Transverse colon (tissue), 4 donors: ENCODE results near the gene ARMS2. TPM values are rescaled to one million over a fixed set of nuclear protein-coding genes. Genes with fewer than 3 reads are reported as not detected.
A peak's percentile ranks its signal among the peaks of the same experiment; 100 is the strongest.

ENCODE experiments used
- DNase-seq: peaks from one replicate; pipeline ENCODE4 v3.0.0-alpha.2; 2019
- H3K27ac ChIP-seq, 4 donors: fragments of 200-600 bp; sonication (generic); 2 replicates each; pipeline ENCODE4 v1.5.1; 2016 to 2018; ENCODE audit warnings: inconsistent platforms in 4 of 4
- H3K27me3 ChIP-seq: fragments of 200-600 bp; sonication (generic); 2 replicates; pipeline ENCODE4 v1.5.1; 2017; ENCODE audit warnings: inconsistent platforms
- H3K36me3 ChIP-seq, 4 donors: fragments of 200-600 bp; sonication (generic); 2 replicates each; pipeline ENCODE4 v1.5.1; 2017 to 2019; ENCODE audit warnings: inconsistent platforms in 4 of 4
- H3K4me1 ChIP-seq, 4 donors: fragments of 200-600 bp; sonication (generic); 2 replicates each; pipeline ENCODE4 v1.5.1; 2017 to 2020; ENCODE audit warnings: inconsistent platforms in 4 of 4
- H3K4me3 ChIP-seq, 4 donors: fragments of 200-600 bp; sonication (generic); 1 replicate in 1 of 4; 2 replicates in 3 of 4; pipeline versions ENCODE4 v1.5.1 to v1.6.1; 2017 to 2019; ENCODE audit warnings: inconsistent platforms in 4 of 4
- H3K9me3 ChIP-seq, 2 donors: fragments of 200-600 bp; sonication (generic); 2 replicates each; pipeline ENCODE4 v1.5.1; 2017 to 2019; ENCODE audit warnings: inconsistent platforms in 2 of 2
- CTCF ChIP-seq, 5 experiments: fragments of 200-600 bp in 3 of 5; fragments of 450-650 bp in 2 of 5; sonication (generic) in 3 of 5; IDR thresholded peaks; 1 replicate in 2 of 5; 2 replicates in 3 of 5; pipeline ENCODE4 v1.5.1; 2016 to 2017; ENCODE audit warnings: antibody characterized with exemption in 5 of 5, inconsistent platforms in 3 of 5, mild to moderate bottlenecking in 2 of 5, moderate library complexity in 1 of 5
- EP300 ChIP-seq: sonication (generic); formaldehyde crosslinking; IDR thresholded peaks from one replicate; pipeline ENCODE4 v1.6.1; 2017; ENCODE audit warnings: antibody characterized with exemption, low read depth
- POLR2A ChIP-seq: fragments of 450-650 bp; IDR thresholded peaks from one replicate; pipeline ENCODE4 v1.6.1; 2016; ENCODE audit warnings: antibody characterized with exemption, mild to moderate bottlenecking, moderate library complexity
- POLR2AphosphoS5 ChIP-seq, 3 donors: sonication (generic); formaldehyde crosslinking; IDR thresholded peaks; one replicate each; pipeline ENCODE4 v1.6.1; 2016; ENCODE audit warnings: antibody characterized with exemption in 3 of 3
- WGBS, 2 donors: methylation state at CpG; one replicate each; pipeline ENCODE4 v1.1.5; 2018; ENCODE audit warnings: low coverage in 1 of 2; 5-methylcytosine and 5-hydroxymethylcytosine counted together
- in situ Hi-C, 4 donors: fragments of 200-750 bp; cut with MboI; loops; one replicate each; pipeline versions ENCODE4 v1.15.0 to v1.15.1; 2017; ENCODE audit warnings: low sequenced_read_pairs in 3 of 4, low pct_ligation_motif_present in 1 of 4, low pct_unique_long_range_greater_than_20kb in 1 of 4
- intact Hi-C: fragments of 100-400 bp; cut with DNase I; formaldehyde crosslinking; loops from one replicate; pipeline ENCODE4 v1.15.1; 2023; ENCODE audit warnings: low total_unique reads
- total RNA-seq, 4 donors: library from RNA; depleted of rRNA; stranded (reverse); fragments of >200 nt; gene quantifications; one replicate each; pipeline ENCODE4 v1.1.0, GENCODE V29; 2016

Gene ARMS2
- total RNA-seq, 4 donors from 2014 or later = not detected

GRCh38 chr10:122468307-122468925, 14.0 kb downstream of the ARMS2 start:
- DNase-seq = no peak
- Histone ChIP-seq H3K36me3 (no peaks in the 10 kb centered on the region), H3K4me1 (peaks cover 0 to 15% (median 4%) of the 10 kb centered on the region in 4 donors), H3K27ac (peak overlapping the region; percentile 43 to 50 (median 50)), H3K9me3 (no peaks in the 10 kb centered on the region), H3K27me3 (peaks cover 22% of the 10 kb centered on the region), H3K4me3 (no peak overlapping the region)
- in situ Hi-C loops (no loop called here), intact Hi-C loops (no loop called here)
- TF ChIP-seq CTCF (IDR thresholded peaks at IDR 0.05) (no peak), EP300 (no peak), POLR2A (no peak), POLR2AphosphoS5 (IDR thresholded peaks at IDR 0.05) (no peak)
- WGBS, 2 donors = 89 to 100% methylated on average over 2 to 5 of the region's 5 CpGs

- intact Hi-C loops (no loop called here), in situ Hi-C loops (no loop called here)
- Histone ChIP-seq H3K27me3 (peaks cover 18% of the 10 kb centered on the region), H3K27ac (peak overlapping the region; percentile 43 to 74 (median 50)), H3K4me1 (peaks cover under 1 to 12% (median 4%) of the 10 kb centered on the region in 4 donors), H3K4me3 (no peak overlapping the region), H3K9me3 (no peaks in the 10 kb centered on the region), H3K36me3 (no peaks in the 10 kb centered on the region)
- WGBS, 2 donors = 69 to 78% methylated on average over 10 to 11 of the region's 11 CpGs
- TF ChIP-seq POLR2A = no peak
- TF ChIP-seq POLR2AphosphoS5 (IDR thresholded peaks at IDR 0.05) = peak; percentile 46 to 77 (median 50)
- no peak for DNase-seq
Observed at GRCh38 chr10:122468926-122469781, 14.7 kb downstream of the ARMS2 start.

GRCh38 chr10:122469848-122470247, 15.4 kb downstream of the ARMS2 start:
- Histone ChIP-seq H3K9me3 (no peaks in the 10 kb centered on the region), H3K36me3 (no peaks in the 10 kb centered on the region), H3K27ac (peak overlapping the region in 3 of 4 donors; percentile 17 to 74 (median 22)), H3K4me1 (peaks cover 7 to 18% (median 8%) of the 10 kb centered on the region in 4 donors), H3K27me3 (peaks cover 14% of the 10 kb centered on the region), H3K4me3 (no peak overlapping the region)
- DNase-seq = no peak
- WGBS, 2 donors = 60 to 90% methylated on average over 1 to 4 of the region's 4 CpGs
- in situ Hi-C loops = no loop called here
- TF ChIP-seq POLR2AphosphoS5 (IDR thresholded peaks at IDR 0.05) = no peak
- TF ChIP-seq EP300 = no peak
- no peak for TF ChIP-seq POLR2A
- TF ChIP-seq CTCF (IDR thresholded peaks at IDR 0.05) = no peak
- intact Hi-C loops = no loop called here

GRCh38 chr10:122471531-122472177, 17.2 kb downstream of the ARMS2 start:
- no peak for TF ChIP-seq EP300
- TF ChIP-seq POLR2AphosphoS5 (IDR thresholded peaks at IDR 0.05) = no peak
- 95% methylated on average over 4 of the region's 4 CpGs for WGBS, 2 donors
- H3K36me3 ChIP-seq = no peaks in the 10 kb centered on the region
- no peak overlapping the region for H3K4me3 ChIP-seq
- in situ Hi-C loops = no loop called here
- DNase-seq = no peak
- intact Hi-C loops = loop anchor here (2.0 kb wide), 1 partner anchor 75 kb away; no protein-coding TSS in a partner anchor
- peaks cover 18 to 35% (median 22%) of the 10 kb centered on the region in 4 donors for H3K4me1 ChIP-seq
- peaks cover 6% of the 10 kb centered on the region for H3K27me3 ChIP-seq
- H3K9me3 ChIP-seq = no peaks in the 10 kb centered on the region
- H3K27ac ChIP-seq = no peak overlapping the region

- 75 to 80% methylated on average over 1 to 8 of the region's 8 CpGs for whole genome bisulfite sequencing, 2 donors
- TF ChIP-seq EP300 = no peak
- no peak for TF ChIP-seq CTCF (IDR thresholded peaks at IDR 0.05)
- peaks cover 18 to 38% (median 22%) of the 10 kb centered on the region in 4 donors for H3K4me1 ChIP-seq
Observed at GRCh38 chr10:122473116-122473515, 18.7 kb downstream of the ARMS2 start.

More at GRCh38 chr10:122473116-122473515, 18.7 kb downstream of the ARMS2 start:
- intact Hi-C loops = loop anchor here (2.0 kb wide), 1 partner anchor 76 kb away; no protein-coding TSS in a partner anchor
- no peak for DNase-seq
- H3K36me3 ChIP-seq = no peaks in the 10 kb centered on the region
- no peaks in the 10 kb centered on the region for H3K9me3 ChIP-seq
- H3K27me3 ChIP-seq = peaks cover 6% of the 10 kb centered on the region
- in situ Hi-C loops = no loop called here
- H3K4me3 ChIP-seq = no peak overlapping the region
- H3K27ac ChIP-seq = no peak overlapping the region
